HG03159 (cell line): ENCODE data around the gene EHD4.

Experiments used
- ATAC-seq: cut with Tn5 transposase; IDR thresholded peaks from one replicate; pipeline ENCODE4 v1.9.1; 2021; ENCODE audit warnings: mild to moderate bottlenecking, moderate library complexity; ENCODE audit not compliant: unreplicated experiment

EHD4 gene

DNA sequence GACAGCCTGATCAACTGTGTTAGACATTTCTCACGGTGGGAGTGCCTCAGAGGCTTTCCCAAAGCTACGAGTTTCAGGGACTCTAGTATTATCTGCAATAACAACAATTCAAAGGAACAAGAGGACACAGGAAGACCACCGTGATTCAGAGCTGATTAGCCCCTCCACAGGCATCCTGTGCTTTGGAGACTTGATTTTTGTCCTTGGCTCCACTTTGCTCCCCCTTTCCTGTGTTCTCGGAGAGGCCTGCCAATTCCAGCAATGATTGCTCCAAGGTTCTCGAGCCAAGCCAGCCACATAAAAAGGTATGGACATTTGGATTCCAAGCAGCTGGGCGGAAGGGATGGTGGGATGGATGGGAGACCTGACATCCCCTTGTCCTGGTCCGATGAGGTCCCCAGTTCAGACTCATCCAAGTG, 14.3 kb downstream of the EHD4 start:
- no peak for ATAC-seq

GRCh38 chr15:41957021-41957897, 15.1 kb downstream of the EHD4 start:
- peak; percentile 57 for ATAC-seq

DNA sequence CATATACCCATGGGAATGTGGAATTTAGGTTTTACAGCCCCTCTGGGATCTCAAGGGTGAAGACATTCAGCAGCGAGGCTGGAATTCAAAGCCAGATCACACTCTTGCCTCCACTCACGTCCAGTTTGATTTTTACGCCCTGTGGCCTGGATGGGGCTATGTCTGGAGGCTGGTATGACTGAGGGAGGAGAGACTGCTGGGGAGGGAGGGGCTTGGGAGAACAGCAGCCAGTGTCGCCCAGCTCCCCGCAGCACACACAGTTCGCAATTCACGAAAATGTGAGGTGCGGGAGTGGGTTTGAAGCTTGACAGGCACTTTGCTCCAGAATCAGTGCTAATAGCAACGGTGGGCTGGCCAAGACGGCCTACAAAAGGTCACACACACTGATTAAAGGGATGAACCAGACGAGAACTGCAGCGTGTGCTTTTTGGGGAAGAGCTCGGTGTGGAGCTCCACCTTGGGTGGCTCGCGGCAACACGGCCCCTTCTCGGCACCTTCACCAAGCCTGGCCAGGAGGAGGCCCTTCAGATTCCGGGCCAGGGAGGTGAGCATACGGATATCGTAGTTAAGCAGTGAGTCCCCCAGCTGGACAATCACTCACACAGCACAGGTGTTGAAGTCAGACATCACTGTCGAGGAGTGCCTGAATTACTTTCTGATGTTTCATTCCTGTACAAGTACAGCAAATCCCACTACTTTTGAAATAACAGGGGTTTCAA, 16.4 kb downstream of the EHD4 start:
- ATAC-seq = no peak

GRCh38 chr15:41955100-41955499, 17.3 kb downstream of the EHD4 start:
- ATAC-seq = no peak

- ATAC-seq = no peak
Observed at GRCh38 chr15:41954036-41954435, 18.3 kb downstream of the EHD4 start.

GRCh38 chr15:41952013-41952563, 20.3 kb downstream of the EHD4 start:
- no peak for ATAC-seq

GRCh38 chr15:41951571-41951970, 20.8 kb downstream of the EHD4 start:
- ATAC-seq = no peak

DNA sequence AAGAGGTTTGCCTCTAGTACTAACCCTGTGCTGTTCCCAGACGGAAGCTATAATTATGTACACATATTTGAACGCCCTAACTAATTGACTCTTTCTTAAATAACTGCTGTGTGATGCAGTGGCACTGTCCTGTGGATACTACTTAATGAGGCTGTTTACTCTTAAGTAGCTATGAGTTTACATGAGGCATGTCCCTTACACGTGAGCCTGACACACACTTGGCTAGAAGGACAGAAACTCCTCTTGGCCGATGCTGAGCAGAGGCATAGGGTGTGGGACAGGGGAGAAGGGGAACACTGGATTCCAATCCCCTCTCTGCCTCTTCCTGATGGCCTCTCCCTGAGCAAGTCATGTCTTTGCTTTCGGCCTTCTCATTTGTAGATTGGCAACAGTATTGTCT, 21.9 kb downstream of the EHD4 start:
- no peak for ATAC-seq

GRCh38 chr15:41950127-41950483, 22.3 kb downstream of the EHD4 start:
- no peak for ATAC-seq

- ATAC-seq = no peak
Observed at GRCh38 chr15:41949401-41950126, 22.8 kb downstream of the EHD4 start.

DNA sequence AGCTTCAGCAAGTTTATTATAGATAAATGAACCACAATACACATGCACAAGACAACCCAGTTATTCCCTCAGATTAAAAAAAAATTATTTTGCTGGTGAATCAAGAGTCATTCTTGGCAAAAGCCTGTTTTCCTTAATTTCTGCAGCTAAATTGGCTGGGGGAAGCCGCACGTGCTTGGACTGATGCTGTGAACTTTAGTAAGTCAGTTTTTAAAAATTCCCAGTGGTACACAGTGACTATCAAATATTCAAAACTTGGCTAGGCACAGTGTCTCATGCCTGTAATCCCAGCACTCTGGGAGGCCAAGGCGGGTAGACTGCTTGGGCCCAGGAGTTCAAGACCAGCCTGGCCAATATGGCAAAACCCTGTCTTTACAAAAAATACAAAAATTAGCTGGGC, 23.9 kb downstream of the EHD4 start:
- no peak for ATAC-seq

- ATAC-seq = no peak
Observed at GRCh38 chr15:41946970-41947369, 25.4 kb downstream of the EHD4 start.

DNA sequence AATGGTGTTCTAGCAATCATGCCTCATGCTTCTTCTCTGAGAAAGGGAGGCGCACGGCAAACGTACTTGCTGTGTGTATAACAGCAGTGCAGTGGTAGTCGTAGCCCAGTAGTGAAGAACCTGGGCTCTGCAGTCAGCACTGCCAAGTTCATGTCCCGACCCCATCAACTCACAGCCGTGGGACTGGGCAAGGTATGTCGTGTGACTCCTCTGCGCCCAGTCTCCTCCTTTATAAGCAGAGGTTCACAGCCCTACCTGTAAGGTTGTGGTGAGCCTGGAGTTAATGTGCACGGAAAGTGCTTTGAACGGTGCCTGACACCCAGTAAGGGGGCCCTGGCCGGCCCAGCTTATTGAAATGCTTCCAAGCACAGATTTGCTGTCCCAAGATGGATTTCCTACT, 26.6 kb downstream of the EHD4 start:
- ATAC-seq = no peak

GRCh38 chr15:41945221-41945620, 27.1 kb downstream of the EHD4 start:
- ATAC-seq = no peak

DNA sequence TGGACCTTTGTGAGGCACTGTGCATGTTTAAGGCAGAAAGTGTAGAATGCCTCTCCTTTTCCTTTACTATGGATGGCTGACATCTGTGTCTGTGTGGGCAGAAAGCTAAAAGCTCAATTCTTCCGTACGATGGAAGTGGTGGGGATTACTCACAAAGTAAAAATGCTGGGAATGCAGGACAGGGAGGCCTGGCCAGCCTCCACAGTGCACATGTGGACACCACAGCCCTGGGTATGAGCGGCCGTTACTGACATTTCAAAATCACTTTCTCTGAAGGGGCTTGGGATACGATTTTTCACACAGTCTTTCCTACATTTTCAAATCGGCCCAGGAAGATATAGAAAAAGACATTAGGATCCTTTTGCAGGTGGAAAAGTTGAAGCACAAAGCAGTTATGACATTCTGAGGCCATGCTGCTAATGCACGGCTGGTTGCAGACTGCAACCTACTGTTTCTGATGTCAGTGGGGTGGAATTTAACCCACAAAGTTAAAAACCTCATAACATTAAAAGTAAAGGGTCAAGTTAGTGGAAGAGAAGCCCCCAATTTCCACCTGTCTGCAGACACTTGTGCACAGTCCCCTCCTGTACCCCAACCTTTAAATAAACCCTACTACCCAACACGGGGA, 27.9 kb downstream of the EHD4 start:
- no peak for ATAC-seq

DNA sequence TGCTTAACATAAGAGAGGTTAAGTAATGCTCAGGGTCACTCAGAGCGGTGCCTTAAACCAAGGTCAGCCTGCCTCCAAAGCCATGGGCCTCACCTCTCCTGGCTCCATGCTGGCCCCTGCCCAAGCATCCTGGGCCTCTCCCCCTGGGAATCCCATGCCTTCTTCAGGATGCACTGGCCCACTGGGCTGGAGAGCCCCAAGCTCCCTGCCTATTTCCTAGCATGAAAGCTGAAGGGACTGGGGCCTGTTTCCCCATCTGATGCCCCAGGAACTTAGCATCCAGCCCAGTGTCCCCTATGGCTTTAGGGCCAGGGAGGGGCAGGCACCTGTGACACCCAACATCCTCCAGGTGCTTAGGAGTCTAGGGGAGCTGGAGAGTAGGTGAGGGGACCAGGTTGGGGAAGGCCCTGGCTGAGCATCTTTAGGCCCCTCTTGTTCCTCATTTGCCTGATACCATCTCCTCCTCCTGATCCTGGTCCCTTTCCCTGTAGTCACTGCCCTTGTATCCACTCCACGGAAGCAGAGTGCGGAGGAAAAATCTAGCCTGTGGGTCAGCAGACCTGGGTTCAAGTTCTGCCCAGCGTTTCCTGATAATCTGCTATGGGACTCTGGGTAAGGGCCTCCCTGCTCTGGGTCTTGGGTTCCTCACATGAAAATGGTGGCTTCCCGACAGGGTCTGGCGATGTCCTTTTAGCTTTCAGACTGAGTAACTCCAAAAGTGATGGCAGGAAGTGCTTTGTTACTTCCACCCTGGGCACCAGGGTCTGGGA, 28.6 kb downstream of the EHD4 start:
- no peak for ATAC-seq

- ATAC-seq = no peak
Observed at GRCh38 chr15:41942886-41943285, 29.5 kb downstream of the EHD4 start.

DNA sequence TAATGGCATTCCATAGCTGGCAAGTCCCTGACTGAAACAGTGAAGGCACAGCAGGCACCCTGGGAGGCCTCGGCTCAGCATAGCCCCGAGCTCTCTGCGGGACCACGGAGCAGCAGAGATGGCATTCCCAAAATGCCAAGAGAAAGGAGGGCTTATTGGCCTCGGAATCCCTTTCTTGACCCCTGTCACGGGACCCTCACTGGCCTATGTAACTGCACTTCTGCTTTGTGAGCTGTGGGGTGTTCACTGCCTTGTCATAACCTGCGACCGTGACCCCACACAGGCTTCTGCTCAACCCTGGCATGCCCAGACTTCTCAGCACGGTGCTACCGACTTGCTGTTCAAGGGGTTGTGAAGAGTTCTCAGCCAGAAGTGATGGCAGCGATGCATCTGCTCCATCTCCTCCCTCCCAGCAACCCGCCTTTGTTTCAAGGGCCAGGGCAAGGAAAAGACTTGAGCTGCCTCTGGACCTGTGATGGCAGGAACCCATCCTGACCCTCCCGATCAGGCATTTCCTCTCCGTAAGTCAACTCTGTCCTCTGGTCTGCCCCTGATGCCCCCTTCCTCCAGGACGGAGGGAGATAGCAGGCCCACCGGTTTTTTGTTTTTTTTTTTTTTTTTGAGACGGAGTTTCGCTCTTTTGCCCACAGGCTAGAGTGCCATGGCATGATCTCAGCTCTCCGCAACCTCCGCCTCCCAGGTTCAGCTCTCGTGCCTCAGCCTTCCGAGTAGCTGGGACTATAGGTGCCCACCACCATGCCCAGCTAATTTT, 30.5 kb downstream of the EHD4 start:
- ATAC-seq = no peak

GRCh38 chr15:41940441-41940857, 31.9 kb downstream of the EHD4 start:
- no peak for ATAC-seq
